CD4-positive, alpha-beta memory T cell (primary cell): Measurements from ENCODE around the gene CTDNEP1. TPM values are rescaled to one million over a fixed set of nuclear protein-coding genes. Genes with fewer than 3 reads are reported as not detected.

Experiments used
- CTCF ChIA-PET: fragments of 350-600 bp; sonication (Branson Sonifier 250); formaldehyde crosslinking; loops from one replicate; lab custom pipeline; 2021; ENCODE audit warnings: inconsistent platforms; ENCODE audit not compliant: partially characterized antibody; lab: Charles Lee
- POLR2A ChIA-PET: fragments of 350-600 bp; sonication (Branson Sonifier 250); formaldehyde crosslinking; loops from one replicate; lab custom pipeline; 2021; ENCODE audit not compliant: partially characterized antibody; lab: Charles Lee
- DNase-seq, 5 donors: peaks; one replicate each; pipeline versions ENCODE4 v3.0.0 to v3.0.0-alpha.2; 2020 to 2022; ENCODE audit warnings: mixed read lengths in 1 of 5
- H3K27ac ChIP-seq: one replicate; pipeline ENCODE4 v1.7.0; 2013; ENCODE audit warnings: low read depth, low read length
- H3K27me3 ChIP-seq: 2 replicates; pipeline ENCODE4 v1.7.0; 2013; ENCODE audit warnings: mild to moderate bottlenecking, low read length, moderate library complexity; ENCODE audit not compliant: insufficient read depth
- H3K36me3 ChIP-seq: 2 replicates; pipeline ENCODE4 v1.7.0; 2013; ENCODE audit warnings: mild to moderate bottlenecking, low read length, moderate library complexity; ENCODE audit not compliant: insufficient read depth
- H3K4me1 ChIP-seq: 2 replicates; pipeline ENCODE4 v1.7.0; 2013; ENCODE audit warnings: mild to moderate bottlenecking, low read length, moderate library complexity; ENCODE audit not compliant: insufficient read depth
- H3K4me3 ChIP-seq, 2 donors: one replicate each; pipeline ENCODE4 v1.7.0; 2013; ENCODE audit warnings: low read length in 2 of 2, mild to moderate bottlenecking in 1 of 2
- H3K9me3 ChIP-seq, 2 donors: one replicate each; pipeline ENCODE4 v1.7.0; 2013; ENCODE audit warnings: low read length in 2 of 2, control low read depth in 1 of 2; ENCODE audit not compliant: control insufficient read depth in 1 of 2
- H3K27ac Mint-ChIP-seq, 7 donors: one replicate each; pipeline ENCODE4 v1.8.0; 2020 to 2021; ENCODE audit warnings: mixed read lengths in 7 of 7, mild to moderate bottlenecking in 6 of 7, inconsistent platforms in 3 of 7, moderate library complexity in 3 of 7
- H3K27me3 Mint-ChIP-seq, 2 donors: one replicate each; pipeline ENCODE4 v1.8.0; 2020 to 2021; ENCODE audit warnings: mixed read lengths in 2 of 2
- H3K36me3 Mint-ChIP-seq, 2 donors: one replicate each; pipeline ENCODE4 v1.8.0; 2020 to 2021; ENCODE audit warnings: mixed read lengths in 2 of 2, inconsistent platforms in 1 of 2, mild to moderate bottlenecking in 1 of 2
- H3K4me1 Mint-ChIP-seq, 4 donors: one replicate each; pipeline ENCODE4 v1.8.0; 2020 to 2021; ENCODE audit warnings: mixed read lengths in 4 of 4, mild to moderate bottlenecking in 1 of 4
- H3K4me3 Mint-ChIP-seq, 8 donors: one replicate each; pipeline ENCODE4 v1.8.0; 2020 to 2021; ENCODE audit warnings: mixed read lengths in 8 of 8, mild to moderate bottlenecking in 7 of 8, moderate library complexity in 6 of 8, inconsistent platforms in 3 of 8
- H3K9me3 Mint-ChIP-seq, 8 donors: one replicate each; pipeline ENCODE4 v1.8.0; 2020 to 2021; ENCODE audit warnings: mixed read lengths in 8 of 8, mild to moderate bottlenecking in 5 of 8, inconsistent platforms in 3 of 8, moderate library complexity in 1 of 8
- intact Hi-C: fragments of 100-400 bp; cut with micrococcal nuclease; formaldehyde crosslinking; loops from one replicate; pipeline ENCODE4 v1.15.1; 2023
- polyA plus RNA-seq, 2 donors: library from polyadenylated mRNA; unstranded; fragments of 300-500 nt; fragmentation: Illumina TruSeq; gene quantifications; one replicate each; pipeline ENCODE4 v1.2.3, GENCODE V29; 2021
- total RNA-seq, 2 experiments: library from RNA; stranded (reverse); gene quantifications; one replicate each; pipeline ENCODE4 v1.2.3, GENCODE V29; 2021

The CTDNEP1 gene
- total and polyA plus RNA-seq, 4 experiments from 2014 or later, result 42.4 to 157 (median 102) TPM

DNA sequence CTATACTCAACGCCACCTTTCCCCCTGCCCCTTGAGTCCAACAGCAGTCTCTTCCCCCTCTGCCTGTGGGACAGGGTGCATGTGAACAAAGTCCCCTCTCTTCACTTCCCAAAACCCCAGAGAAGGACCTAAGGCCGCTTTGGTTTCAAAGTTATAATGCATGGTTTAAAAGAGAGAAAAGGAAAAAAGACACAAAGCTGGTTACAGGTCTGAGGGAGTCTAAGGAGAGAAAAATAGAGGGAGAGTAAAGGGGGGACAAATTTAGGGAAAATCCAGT lies 8.1 kb downstream of the CTDNEP1 start:
- ChIA-PET CTCF (interaction anchor here (1.4 kb wide), 1 partner anchor 52 kb away, joined by 3 read pairs; no protein-coding TSS in a partner anchor), POLR2A (interaction anchor here (1.2 to 17.6 kb wide), 17 partner anchors 7 to 443 kb away, joined by 3 to 435 read pairs (median 7); partner anchors contain the start of genes ACADVL, ACAP1, CTDNEP1 and DLG4)
- peaks cover 24 to 57% (median 36%) of the 10 kb centered on the region in 4 donors for H3K4me1 Mint-ChIP-seq
- Histone ChIP-seq H3K27me3 (no peaks in the 10 kb centered on the region), H3K4me1 (peaks cover 30% of the 10 kb centered on the region), H3K27ac (peak overlapping the region; percentile 96), H3K9me3 (no peaks in the 10 kb centered on the region), H3K36me3 (peaks cover 28% of the 10 kb centered on the region), H3K4me3 (peak overlapping the region; percentile 74 to 82)
- peaks cover 0 to 2% of the 10 kb centered on the region in 2 donors for H3K27me3 Mint-ChIP-seq
- H3K4me3 Mint-ChIP-seq, result peak overlapping the region; percentile 71 to 96 (median 85)
- H3K36me3 Mint-ChIP-seq, result peaks cover 24 to 64% of the 10 kb centered on the region in 2 donors
- intact Hi-C loops, result no loop called here
- H3K27ac Mint-ChIP-seq, result peak overlapping the region; percentile 84 to 100 (median 90)
- DNase-seq, result no peak
- H3K9me3 Mint-ChIP-seq, result peaks cover 0 to 8% (median 0%) of the 10 kb centered on the region in 8 donors

DNA sequence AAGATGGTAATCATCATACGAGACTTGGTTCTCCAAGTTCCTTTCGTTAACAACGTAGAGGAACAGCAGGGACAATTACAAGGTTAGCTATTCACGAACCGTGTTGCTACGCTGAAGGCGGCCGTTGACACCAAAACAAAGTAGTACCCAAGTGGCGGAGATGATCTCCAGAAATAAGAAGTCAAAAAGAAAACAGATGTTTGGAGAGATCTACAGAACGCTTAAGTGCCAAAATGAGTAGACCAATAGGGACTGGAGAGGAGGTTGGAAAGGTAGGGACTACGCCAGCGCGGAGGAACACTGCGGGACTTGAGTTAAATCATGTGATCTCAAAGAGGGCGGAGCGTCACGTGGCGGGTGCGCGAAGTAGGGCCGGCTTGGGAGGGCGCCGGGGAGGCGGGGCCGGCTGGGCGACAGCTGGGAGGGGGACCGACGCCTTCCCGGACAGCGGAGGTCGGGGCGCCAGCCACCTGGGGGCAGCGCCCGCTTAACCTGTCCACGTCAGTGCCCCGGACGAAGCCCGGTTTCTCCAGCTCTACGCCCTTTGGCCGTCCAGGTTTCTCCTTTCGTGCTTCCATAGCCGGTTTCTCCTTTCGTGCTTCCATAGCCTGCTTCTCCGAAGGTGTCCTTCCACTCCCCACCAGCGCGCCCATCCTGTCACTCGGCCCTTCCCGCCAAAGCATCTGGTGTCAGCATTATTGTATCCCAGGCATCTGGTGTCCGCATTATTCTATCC lies 8.6 kb downstream of the CTDNEP1 start:
- H3K36me3 Mint-ChIP-seq, result peaks cover 24 to 64% of the 10 kb centered on the region in 2 donors
- peaks cover 0 to 2% of the 10 kb centered on the region in 2 donors for H3K27me3 Mint-ChIP-seq
- H3K4me1 Mint-ChIP-seq, result peaks cover 24 to 56% (median 35%) of the 10 kb centered on the region in 4 donors
- Histone ChIP-seq H3K4me1 (peaks cover 29% of the 10 kb centered on the region), H3K36me3 (peaks cover 28% of the 10 kb centered on the region), H3K27me3 (no peaks in the 10 kb centered on the region), H3K4me3 (peak overlapping the region; percentile 74 to 82), H3K27ac (peak overlapping the region; percentile 96), H3K9me3 (no peaks in the 10 kb centered on the region)
- H3K4me3 Mint-ChIP-seq, result peak overlapping the region; percentile 95 to 100 (median 96)
- intact Hi-C loops, result no loop called here
- peaks cover 0 to 8% (median 0%) of the 10 kb centered on the region in 8 donors for H3K9me3 Mint-ChIP-seq
- DNase-seq, result peak; percentile 93 to 95 (median 95)
- POLR2A ChIA-PET, result interaction anchor here (0.5 to 17.6 kb wide), 22 partner anchors 7 to 875 kb away, joined by 3 to 435 read pairs (median 6); partner anchors contain the start of genes ACADVL, ACAP1, CTDNEP1 and DLG4
- CTCF ChIA-PET, result interaction anchor here (0.9 to 1.5 kb wide), 4 partner anchors 22 to 53 kb away, joined by 3 to 8 read pairs (median 4); partner anchors contain the start of genes ACADVL and DLG4
- H3K27ac Mint-ChIP-seq, result peak overlapping the region; percentile 98 to 100 (median 100)

DNA sequence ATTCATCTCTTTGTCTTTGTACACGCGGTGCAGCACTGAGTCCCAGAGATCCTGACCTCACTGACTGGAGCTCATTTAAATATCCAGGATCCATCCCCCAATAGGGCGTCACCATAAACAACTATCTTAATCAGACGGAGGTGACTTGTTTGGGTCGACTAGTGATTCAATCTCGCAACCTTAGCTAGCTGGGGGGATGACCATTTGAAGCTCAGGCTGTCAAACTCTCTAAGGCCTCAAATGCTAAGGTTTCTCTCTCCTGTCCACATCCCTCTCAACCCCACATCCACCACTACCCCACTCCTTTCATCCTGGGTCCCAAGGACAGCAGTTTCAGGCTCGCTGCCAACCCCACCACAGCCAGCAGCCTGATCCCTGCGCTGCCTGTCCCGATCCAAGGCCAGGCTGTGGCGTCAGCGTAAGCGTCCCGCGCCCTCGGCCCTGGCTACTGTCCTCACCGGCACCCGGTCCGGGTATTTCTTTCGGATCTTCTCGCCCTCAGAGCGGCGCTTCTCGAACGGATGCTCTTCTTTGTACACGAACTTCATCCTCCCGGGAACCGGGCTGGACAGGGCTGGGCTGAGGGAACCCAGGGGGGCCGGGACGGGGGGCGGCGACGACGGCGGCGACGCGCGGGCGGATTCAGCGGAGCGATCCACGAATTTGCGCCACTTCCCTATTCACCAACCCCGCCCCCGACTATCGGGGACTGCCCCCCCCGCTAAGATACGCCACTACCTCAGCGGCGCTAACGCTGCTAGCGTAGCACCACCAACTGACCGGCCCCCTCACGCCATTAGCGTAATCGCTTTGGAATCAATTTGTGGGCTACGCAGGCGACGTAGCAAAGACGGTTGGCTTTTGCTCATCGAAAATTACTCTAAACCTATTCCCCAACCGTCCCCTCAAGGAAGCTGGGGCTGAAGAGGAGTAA lies 9.5 kb downstream of the CTDNEP1 start, which contains the start of gene GABARAP:
GABARAP (minus strand) TSS at position 667 of the 934 bp plus-strand sequence; CDS start at position 548, 119 bp downstream.
- peak; percentile 90 to 94 (median 90) for DNase-seq
- Mint-ChIP-seq H3K27me3 (peaks cover 0 to 2% of the 10 kb centered on the region in 2 donors), H3K36me3 (peaks cover 26 to 66% of the 10 kb centered on the region in 2 donors), H3K4me3 (peak within 1 kb of the TSS; percentile 95 to 100 (median 96)), H3K9me3 (peaks cover 0 to 8% (median 0%) of the 10 kb centered on the region in 8 donors), H3K4me1 (peaks cover 30 to 61% (median 39%) of the 10 kb centered on the region in 4 donors), H3K27ac (peak within 1 kb of the TSS; percentile 98 to 100 (median 100))
- Histone ChIP-seq H3K27me3 (no peaks in the 10 kb centered on the region), H3K4me1 (peaks cover 36% of the 10 kb centered on the region), H3K27ac (peak within 1 kb of the TSS; percentile 96), H3K9me3 (no peaks in the 10 kb centered on the region), H3K36me3 (peaks cover 28% of the 10 kb centered on the region), H3K4me3 (peak within 1 kb of the TSS; percentile 74 to 82)
- intact Hi-C loops, result no loop called here
- ChIA-PET CTCF (interaction anchor here (0.9 to 1.8 kb wide), 7 partner anchors 8 to 55 kb away, joined by 3 to 8 read pairs (median 6); partner anchors contain the start of genes ACADVL and DLG4), POLR2A (interaction anchor here (0.5 to 17.6 kb wide), 23 partner anchors 8 to 876 kb away, joined by 3 to 435 read pairs (median 6); partner anchors contain the start of genes ACADVL, ACAP1, CTDNEP1 and DLG4)

DNA sequence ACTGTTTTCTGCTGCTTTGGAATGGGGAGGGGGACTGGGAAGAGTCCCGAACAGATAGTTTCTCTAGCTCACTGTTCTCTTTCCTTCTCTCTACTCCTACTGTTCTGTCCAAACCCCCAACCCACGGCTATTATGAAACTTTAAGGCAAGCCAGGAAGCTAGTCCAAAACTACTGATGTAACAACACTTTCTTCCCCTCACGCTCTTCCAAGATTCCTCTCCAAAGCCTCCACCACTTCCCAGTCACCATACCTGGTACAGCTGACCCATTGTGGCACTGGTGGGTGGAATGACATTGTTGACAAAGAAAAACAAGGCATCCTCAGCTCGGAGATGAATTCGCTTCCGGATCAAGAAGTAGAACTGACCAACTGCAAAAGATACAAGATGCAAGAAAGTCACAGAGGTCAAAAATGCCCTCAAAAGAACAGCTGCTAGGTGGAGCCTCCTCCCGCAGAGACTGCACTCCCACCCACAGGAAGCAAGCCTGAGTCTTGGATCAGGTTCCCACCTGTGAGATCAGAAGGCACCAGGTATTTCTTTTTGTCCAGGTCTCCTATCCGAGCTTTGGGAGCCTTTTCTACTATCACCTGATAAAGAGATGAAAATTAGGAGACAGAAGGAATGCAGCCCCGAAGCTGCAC lies 10.3 kb downstream of the CTDNEP1 start:
- Histone ChIP-seq H3K4me3 (peak overlapping the region; percentile 74 to 82), H3K36me3 (peaks cover 29% of the 10 kb centered on the region), H3K4me1 (peaks cover 44% of the 10 kb centered on the region), H3K27ac (peak overlapping the region; percentile 96), H3K27me3 (no peaks in the 10 kb centered on the region), H3K9me3 (no peaks in the 10 kb centered on the region)
- H3K4me3 Mint-ChIP-seq, result peak overlapping the region; percentile 95 to 100 (median 96)
- CTCF ChIA-PET, result interaction anchor here (0.9 to 1.8 kb wide), 7 partner anchors 8 to 238 kb away, joined by 3 to 8 read pairs (median 3); partner anchors contain the start of genes ACAP1 and ZBTB4
- H3K27me3 Mint-ChIP-seq, result peaks cover 0 to 2% of the 10 kb centered on the region in 2 donors
- POLR2A ChIA-PET, result interaction anchor here (0.9 to 17.6 kb wide), 9 partner anchors 9 to 446 kb away, joined by 3 to 435 read pairs (median 14); partner anchors contain the start of genes ACADVL, ACAP1, CTDNEP1 and DLG4
- DNase-seq, result no peak
- peaks cover 0 to 8% (median 0%) of the 10 kb centered on the region in 8 donors for H3K9me3 Mint-ChIP-seq
- H3K27ac Mint-ChIP-seq, result peak overlapping the region; percentile 98 to 100 (median 100)
- peaks cover 34 to 61% (median 41%) of the 10 kb centered on the region in 4 donors for H3K4me1 Mint-ChIP-seq
- intact Hi-C loops, result no loop called here
- peaks cover 24 to 65% of the 10 kb centered on the region in 2 donors for H3K36me3 Mint-ChIP-seq

DNA sequence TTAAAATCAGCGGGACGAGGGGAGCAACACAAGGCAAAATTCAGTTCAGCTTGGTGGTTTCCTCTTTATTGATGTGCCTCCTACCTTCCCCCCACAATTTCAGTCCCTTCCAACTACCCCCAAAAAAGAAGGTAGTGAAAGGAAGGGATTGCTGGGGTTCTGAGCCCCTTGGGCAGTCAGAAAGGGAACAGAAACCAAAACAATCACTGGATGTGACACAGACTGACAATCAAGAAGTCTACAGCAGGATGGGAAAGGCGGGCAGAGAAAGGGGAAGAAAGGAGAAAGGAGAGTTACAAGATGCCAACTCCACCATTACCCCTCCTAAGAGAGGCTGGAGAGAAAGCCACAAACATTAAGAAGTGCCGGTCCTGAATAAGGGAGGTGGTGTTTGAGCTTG lies 11.2 kb downstream of the CTDNEP1 start:
- H3K4me3 Mint-ChIP-seq, result peak overlapping the region; percentile 66 to 99 (median 96)
- H3K36me3 ChIP-seq, result peaks cover 26% of the 10 kb centered on the region
- DNase-seq, result no peak
- intact Hi-C loops, result no loop called here
- H3K27ac ChIP-seq, result peak overlapping the region; percentile 85
- H3K36me3 Mint-ChIP-seq, result peaks cover 25 to 66% of the 10 kb centered on the region in 2 donors
- H3K27me3 Mint-ChIP-seq, result peaks cover 0 to 2% of the 10 kb centered on the region in 2 donors
- no peak overlapping the region for H3K4me3 ChIP-seq
- ChIA-PET CTCF (interaction anchor here (0.9 to 1.8 kb wide), 4 partner anchors 19 to 239 kb away, joined by 3 to 8 read pairs (median 3); partner anchors contain the start of genes ACAP1 and ZBTB4), POLR2A (interaction anchor here (1.3 to 17.6 kb wide), 7 partner anchors 10 to 446 kb away, joined by 3 to 435 read pairs (median 24); partner anchors contain the start of genes ACADVL, CTDNEP1, DLG4 and ELP5)
- H3K27ac Mint-ChIP-seq, result peak overlapping the region; percentile 90 to 100 (median 99)
- H3K4me1 ChIP-seq, result peaks cover 52% of the 10 kb centered on the region
- H3K9me3 ChIP-seq, result no peaks in the 10 kb centered on the region
- peaks cover 37 to 65% (median 47%) of the 10 kb centered on the region in 4 donors for H3K4me1 Mint-ChIP-seq
- peaks cover 0 to 8% (median 0%) of the 10 kb centered on the region in 8 donors for H3K9me3 Mint-ChIP-seq
- no peaks in the 10 kb centered on the region for H3K27me3 ChIP-seq
